NCI-H748 (cell line): ENCODE results near the gene CPSF7.

Experiments used
- DNase-seq: peaks from one replicate; lab custom pipeline; 2025; ENCODE audit not compliant: unreplicated experiment; lab: John Stamatoyannopoulos, UW

The CPSF7 gene

DNA sequence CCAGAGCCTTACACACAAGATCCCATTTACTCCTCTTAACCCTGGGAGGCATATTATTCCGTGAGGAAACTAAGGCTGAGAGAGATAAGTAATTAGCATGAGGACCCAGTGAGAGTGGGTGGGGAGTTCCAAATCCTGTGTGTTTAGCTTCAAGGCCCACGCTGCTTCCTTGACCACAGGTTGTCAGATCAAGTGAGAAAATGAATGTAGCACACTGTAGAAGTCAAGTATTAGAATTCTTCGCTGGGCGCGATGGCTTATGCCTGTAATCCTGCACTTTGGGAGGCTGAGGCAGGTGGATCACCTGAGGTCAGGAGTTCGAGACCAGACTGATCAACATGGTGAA lies 71.9 kb downstream of the CPSF7 start:
- DNase-seq: no peak

DNA sequence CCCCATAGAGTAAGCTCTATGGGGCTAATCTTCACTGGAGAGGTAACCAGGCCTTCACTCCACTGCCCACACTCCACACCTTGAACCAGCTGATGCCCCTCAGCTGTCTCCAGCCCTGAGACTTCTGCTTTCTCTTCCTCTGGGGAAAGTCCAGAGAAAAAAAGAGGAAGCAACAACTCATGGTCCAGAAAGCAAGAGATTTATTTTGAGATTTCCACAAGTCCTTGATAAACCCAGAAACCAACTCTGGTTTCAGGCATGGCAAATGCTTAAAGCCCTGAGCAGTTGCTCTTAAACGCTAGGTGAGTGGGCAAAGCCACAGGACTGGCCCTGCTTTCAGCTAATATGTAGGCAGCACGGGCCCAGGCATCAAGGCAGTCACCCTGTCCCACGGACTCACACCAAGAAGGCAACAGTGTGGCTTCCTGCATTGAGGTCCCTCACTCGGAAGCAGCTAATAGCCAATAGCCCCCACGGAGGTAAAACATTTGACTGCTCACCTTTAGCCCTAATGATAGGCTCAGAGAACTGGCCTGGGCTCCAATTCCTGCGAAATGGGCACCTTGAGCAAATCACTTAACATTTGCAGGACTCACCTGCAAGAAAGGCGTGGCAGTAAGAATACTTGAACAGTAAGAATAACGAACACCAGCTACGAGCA lies 72.4 kb downstream of the CPSF7 start:
- DNase-seq: no peak

DNA sequence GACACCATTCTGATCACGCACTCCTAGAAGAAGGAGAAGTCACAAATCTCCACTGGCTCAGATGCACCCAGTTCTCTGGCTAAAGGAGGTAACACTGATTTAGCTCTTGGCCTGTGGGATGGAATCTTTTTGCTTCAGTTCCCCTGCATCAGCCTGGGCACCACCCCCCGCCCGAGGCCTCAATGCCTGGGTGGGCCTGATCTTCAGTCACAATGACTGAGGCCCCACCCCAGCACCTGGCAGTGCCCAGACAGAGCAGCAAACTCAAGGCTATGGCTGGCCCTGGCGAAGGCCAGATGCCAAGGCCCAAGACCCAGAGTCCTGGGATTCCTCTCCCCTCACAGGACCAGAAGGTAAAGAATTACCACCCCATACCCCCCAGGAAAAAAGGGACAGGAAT lies 73.1 kb downstream of the CPSF7 start:
- DNase-seq: no peak

DNA sequence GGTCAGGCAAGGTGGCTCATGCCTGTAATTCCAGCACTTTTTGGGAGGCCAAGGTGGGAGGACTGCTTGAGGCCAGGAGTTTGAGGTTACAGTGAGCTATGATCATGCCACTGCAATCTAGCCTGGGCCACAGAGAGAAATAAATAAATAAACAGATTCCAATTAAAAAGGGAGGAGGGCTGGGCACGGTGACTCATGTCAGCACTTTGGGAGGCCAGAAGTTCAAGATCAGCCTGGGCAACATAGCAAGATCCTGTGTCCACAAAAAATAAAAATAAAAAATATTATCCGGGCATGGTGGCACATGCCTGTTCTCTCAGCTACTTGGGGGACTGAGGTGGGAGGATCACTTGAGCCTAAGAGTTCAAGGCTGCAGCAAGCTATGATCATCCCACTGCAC lies 75.6 kb downstream of the CPSF7 start:
- DNase-seq: no peak

DNA sequence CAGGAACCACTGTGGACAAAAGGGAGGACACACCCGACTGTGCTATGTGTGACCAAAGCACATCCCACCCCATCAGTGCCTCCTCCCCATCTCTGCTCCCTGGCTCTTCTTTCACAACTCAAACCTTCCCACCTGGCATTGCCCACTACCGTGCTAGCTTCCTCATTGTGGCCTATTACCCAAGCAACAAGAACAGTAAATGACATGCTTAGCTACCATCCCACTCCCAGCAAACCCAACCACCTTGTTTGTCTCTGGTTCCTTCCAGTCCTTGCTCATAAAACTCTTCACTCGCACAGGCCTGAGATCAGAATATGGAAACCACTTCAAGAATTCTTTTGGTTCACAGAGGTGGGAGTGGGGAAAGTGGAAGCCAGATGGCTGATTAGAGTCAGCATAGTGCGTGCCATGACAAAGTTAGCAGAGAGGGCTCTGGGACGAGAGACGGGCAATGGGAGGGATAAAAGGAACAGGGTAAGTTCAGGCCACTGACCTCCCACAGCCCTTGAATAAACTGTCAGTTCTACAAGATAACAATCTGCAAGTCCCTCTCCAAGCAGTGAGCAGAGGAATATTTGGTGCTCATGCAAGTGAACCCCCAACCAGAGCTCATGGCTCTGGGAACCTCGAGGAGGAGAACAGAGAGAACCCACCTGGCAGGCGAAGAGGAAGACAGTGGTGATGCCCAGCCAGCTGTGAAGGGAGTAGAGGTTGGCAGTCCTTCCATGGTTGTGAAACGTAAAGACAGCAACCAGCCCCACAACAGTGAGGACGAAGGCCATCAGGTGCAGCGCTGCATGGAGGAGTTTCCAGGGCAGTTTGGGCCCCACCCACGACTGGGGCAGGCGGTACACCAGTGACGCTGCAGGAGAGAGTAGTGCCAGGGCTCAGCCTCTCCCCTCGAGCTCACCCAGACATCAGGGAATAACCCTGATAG lies 76.4 kb downstream of the CPSF7 start:
- no peak for DNase-seq
